IPS-15b (cell line): Measurements from ENCODE around the gene F10.

Experiments
- H3K27me3 ChIP-seq: one replicate; pipeline ENCODE4 v1.6.1; 2013; ENCODE audit warnings: low read length; ENCODE audit not compliant: control insufficient read depth, insufficient read depth
- H3K36me3 ChIP-seq: one replicate; pipeline ENCODE4 v1.6.1; 2013; ENCODE audit warnings: low read length; ENCODE audit not compliant: control insufficient read depth, insufficient read depth
- H3K4me1 ChIP-seq: one replicate; pipeline ENCODE4 v1.6.1; 2013; ENCODE audit warnings: mild to moderate bottlenecking, low read length; ENCODE audit not compliant: control insufficient read depth, insufficient read depth
- H3K4me3 ChIP-seq: one replicate; pipeline ENCODE4 v1.5.1; 2013; ENCODE audit warnings: low read depth, low read length
- H3K9ac ChIP-seq: one replicate; pipeline ENCODE4 v1.6.1; 2013; ENCODE audit warnings: low read depth, mild to moderate bottlenecking, low read length
- H3K9me3 ChIP-seq: one replicate; pipeline ENCODE4 v1.6.1; 2013; ENCODE audit warnings: mild to moderate bottlenecking, low read length; ENCODE audit not compliant: control insufficient read depth, insufficient read depth

Gene F10

DNA sequence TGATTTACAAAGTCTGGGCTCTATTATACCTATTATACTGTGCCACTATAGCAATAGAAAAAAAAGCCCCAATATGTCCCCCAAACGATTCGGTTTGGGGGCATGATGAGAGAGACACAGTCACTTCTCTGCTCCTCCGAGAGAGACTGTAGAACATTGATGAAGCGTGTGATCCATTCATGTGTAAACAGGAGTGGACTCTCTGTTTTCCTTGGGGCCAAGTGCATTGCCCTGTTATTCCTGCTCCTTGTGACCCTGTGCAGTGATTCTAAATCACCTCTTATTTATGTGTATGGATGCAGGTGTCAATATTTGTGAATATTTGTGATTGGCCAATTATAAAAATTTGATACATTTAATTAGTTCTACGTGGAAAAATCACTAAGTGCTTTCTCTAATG, 17.0 kb downstream of the F10 start:
- Histone ChIP-seq H3K36me3 (no peaks in the 10 kb centered on the region), H3K4me1 (no peaks in the 10 kb centered on the region), H3K9ac (no peak overlapping the region), H3K27me3 (no peaks in the 10 kb centered on the region), H3K4me3 (no peak overlapping the region), H3K9me3 (no peaks in the 10 kb centered on the region)

- Histone ChIP-seq H3K4me1 (no peaks in the 10 kb centered on the region), H3K36me3 (no peaks in the 10 kb centered on the region), H3K4me3 (no peak overlapping the region), H3K9me3 (no peaks in the 10 kb centered on the region), H3K27me3 (no peaks in the 10 kb centered on the region), H3K9ac (no peak overlapping the region)
These were observed 18.3 kb downstream of the F10 start for GRCh38 chr13:113140677-113141600.

DNA sequence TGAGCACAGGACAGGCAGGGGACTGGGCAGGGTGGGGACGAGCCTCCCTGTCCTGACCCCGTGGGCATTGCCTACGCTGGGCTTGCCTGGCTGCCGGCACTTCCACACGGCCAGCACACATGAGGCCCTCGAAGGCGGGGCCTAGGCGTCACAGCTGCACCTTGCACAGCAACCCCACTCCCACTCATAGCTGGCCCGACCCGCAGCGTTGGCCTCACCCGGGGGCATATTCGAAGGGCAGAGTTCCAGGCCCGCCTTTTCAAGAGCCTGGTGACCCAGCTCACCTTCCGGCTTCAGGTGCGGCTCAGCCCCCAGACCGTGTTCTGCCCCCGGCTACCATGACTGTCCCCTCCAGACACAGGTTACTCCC, 19.0 kb downstream of the F10 start:
- no peaks in the 10 kb centered on the region for H3K9me3 ChIP-seq
- H3K9ac ChIP-seq: no peak overlapping the region
- no peaks in the 10 kb centered on the region for H3K36me3 ChIP-seq
- H3K4me1 ChIP-seq: no peaks in the 10 kb centered on the region
- no peak overlapping the region for H3K4me3 ChIP-seq
- no peaks in the 10 kb centered on the region for H3K27me3 ChIP-seq

DNA sequence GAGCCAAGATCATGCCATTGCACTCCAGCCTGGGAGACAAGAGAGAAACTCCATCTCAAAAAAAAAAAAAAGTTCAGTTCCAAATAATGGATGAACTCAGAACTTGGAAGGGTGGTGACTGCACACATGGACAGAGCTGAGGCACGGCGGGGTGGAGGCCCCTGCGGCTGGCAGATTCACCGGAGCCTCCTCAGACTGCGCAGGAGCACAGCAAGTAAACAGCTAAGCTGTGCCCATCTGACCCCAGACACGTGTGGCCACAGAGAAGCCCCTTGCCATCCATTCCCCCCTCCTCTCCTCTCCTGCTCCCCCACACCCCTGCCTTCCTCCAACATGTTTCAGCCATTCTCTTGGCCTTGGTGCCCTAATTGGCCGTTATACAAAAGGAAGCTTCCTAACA, 20.3 kb downstream of the F10 start:
- Histone ChIP-seq H3K36me3 (no peaks in the 10 kb centered on the region), H3K4me1 (no peaks in the 10 kb centered on the region), H3K9me3 (no peaks in the 10 kb centered on the region), H3K27me3 (no peaks in the 10 kb centered on the region), H3K9ac (no peak overlapping the region), H3K4me3 (no peak overlapping the region)

DNA sequence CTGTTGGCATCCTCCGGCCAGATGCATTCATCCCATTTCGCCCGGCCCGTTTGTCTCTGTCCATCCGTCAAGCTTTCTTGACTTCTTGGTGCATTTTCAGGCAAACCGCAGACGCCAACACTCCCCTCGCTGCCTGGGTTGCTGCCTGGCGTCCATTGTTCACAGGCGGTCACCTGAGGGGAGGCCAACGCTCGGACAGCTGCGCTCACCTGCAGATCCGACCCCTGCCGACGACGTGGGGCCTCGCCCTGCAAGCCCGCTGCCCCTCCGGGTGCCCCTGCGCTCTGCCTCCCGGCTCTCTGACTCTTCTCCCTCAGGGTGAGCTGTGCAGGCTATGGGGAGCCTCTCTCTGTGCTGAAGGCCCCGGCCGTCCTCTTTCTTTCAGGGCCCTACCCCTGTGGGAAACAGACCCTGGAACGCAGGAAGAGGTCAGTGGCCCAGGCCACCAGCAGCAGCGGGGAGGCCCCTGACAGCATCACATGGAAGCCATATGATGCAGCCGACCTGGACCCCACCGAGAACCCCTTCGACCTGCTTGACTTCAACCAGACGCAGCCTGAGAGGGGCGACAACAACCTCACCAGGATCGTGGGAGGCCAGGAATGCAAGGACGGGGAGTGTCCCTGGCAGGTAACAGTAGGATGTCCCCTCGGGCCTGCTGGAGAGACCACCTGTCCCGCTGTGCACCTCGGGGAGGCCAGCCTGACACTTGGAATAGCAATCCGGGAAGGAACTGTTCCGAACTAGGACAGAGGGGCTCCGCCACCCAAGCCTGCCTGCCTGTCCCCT, 21.1 kb downstream of the F10 start:
- H3K9ac ChIP-seq: no peak overlapping the region
- no peaks in the 10 kb centered on the region for H3K9me3 ChIP-seq
- H3K36me3 ChIP-seq: no peaks in the 10 kb centered on the region
- no peak overlapping the region for H3K4me3 ChIP-seq
- H3K4me1 ChIP-seq: no peaks in the 10 kb centered on the region
- H3K27me3 ChIP-seq: no peaks in the 10 kb centered on the region

GRCh38 chr13:113144255-113144629, 21.6 kb downstream of the F10 start:
- H3K9me3 ChIP-seq: no peaks in the 10 kb centered on the region
- no peaks in the 10 kb centered on the region for H3K4me1 ChIP-seq
- no peak overlapping the region for H3K9ac ChIP-seq
- no peaks in the 10 kb centered on the region for H3K36me3 ChIP-seq
- no peaks in the 10 kb centered on the region for H3K27me3 ChIP-seq
- no peak overlapping the region for H3K4me3 ChIP-seq

GRCh38 chr13:113145496-113145895, 22.9 kb downstream of the F10 start:
- no peak overlapping the region for H3K4me3 ChIP-seq
- no peaks in the 10 kb centered on the region for H3K27me3 ChIP-seq
- no peaks in the 10 kb centered on the region for H3K9me3 ChIP-seq

DNA sequence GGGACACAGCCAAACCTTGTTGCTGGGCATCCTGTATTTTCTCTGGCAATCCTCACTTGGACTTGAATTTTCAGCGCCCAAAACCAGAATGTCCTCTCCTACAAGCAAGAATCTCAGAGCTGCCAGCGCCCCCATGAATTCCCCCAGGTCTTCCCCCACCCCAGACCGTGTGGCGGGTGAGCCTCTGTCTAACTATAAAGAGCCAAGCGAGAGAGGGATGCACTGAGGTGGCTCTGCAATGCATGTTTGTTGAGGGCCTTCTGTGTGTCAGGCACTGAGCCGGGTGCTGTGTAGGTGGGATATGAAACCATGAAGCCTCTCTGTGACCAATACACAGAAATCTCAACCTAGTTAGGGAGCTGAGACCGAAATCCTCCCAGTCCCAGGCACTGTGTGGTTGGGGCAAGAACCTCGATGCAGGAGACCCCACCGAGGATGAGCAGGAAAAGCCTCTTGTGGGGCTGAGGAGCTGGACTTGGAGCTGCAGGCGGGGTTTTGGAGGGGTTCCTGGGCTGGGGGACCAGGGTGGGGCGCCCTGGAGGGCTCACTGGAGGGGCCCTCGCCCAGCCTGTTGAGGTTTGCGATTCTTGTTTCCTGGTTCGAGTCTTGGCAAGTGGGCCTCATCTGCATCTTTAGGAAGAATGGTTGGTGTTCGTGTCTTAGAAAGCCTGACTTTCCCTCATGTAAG, 23.5 kb downstream of the F10 start:
- Histone ChIP-seq H3K27me3 (no peaks in the 10 kb centered on the region), H3K4me1 (no peaks in the 10 kb centered on the region), H3K9ac (no peak overlapping the region), H3K9me3 (no peaks in the 10 kb centered on the region), H3K4me3 (no peak overlapping the region), H3K36me3 (no peaks in the 10 kb centered on the region)

More at GRCh38 chr13:113145496-113145895, 22.9 kb downstream of the F10 start:
- H3K36me3 ChIP-seq: no peaks in the 10 kb centered on the region
- no peaks in the 10 kb centered on the region for H3K4me1 ChIP-seq
- H3K9ac ChIP-seq: no peak overlapping the region

DNA sequence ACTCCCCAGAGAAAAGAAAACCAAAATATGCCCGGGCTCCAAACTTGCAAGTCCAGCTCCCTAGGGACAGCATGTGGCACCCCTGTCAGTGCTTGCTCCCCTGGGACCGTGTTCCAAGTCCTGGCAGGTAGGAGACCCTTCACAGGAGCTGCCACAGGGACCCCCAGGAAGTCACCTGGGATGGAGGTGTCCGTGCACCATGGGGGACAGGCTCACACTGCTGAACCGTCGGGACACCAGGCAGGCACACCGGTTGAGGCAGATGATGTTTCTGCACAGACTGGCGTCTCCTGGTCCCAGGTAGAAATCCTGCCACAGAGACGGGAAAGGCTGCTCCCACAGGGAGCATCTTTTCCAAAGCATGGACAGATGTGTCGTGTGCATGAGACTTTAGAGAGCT, 24.2 kb downstream of the F10 start:
- Histone ChIP-seq H3K27me3 (peaks cover under 1% of the 10 kb centered on the region), H3K9ac (no peak overlapping the region), H3K4me3 (no peak overlapping the region), H3K4me1 (no peaks in the 10 kb centered on the region), H3K36me3 (no peaks in the 10 kb centered on the region), H3K9me3 (no peaks in the 10 kb centered on the region)

- no peaks in the 10 kb centered on the region for H3K9me3 ChIP-seq
- H3K9ac ChIP-seq: no peak overlapping the region
- H3K27me3 ChIP-seq: peaks cover 5% of the 10 kb centered on the region
- no peaks in the 10 kb centered on the region for H3K36me3 ChIP-seq
- no peak overlapping the region for H3K4me3 ChIP-seq
- no peaks in the 10 kb centered on the region for H3K4me1 ChIP-seq
These were observed 24.6 kb downstream of the F10 start for GRCh38 chr13:113147206-113147605.

- H3K9ac ChIP-seq: no peak overlapping the region
These were observed 25.8 kb downstream of the F10 start for GRCh38 chr13:113148407-113148806.

More at GRCh38 chr13:113148407-113148806, 25.8 kb downstream of the F10 start:
- Histone ChIP-seq H3K9me3 (no peaks in the 10 kb centered on the region), H3K4me1 (no peaks in the 10 kb centered on the region), H3K36me3 (no peaks in the 10 kb centered on the region), H3K4me3 (no peak overlapping the region), H3K27me3 (peaks cover 10% of the 10 kb centered on the region)
